Activated B cell treated with CpG ODN at 0.5 μM for 24 hours (primary cell): ENCODE results near the gene HLA-DQB1. TPM values are rescaled to one million over a fixed set of nuclear protein-coding genes. Genes with fewer than 3 reads are reported as not detected.
"Not testable (repeated sequence)": the region's sequence is repeated elsewhere in the genome, so short reads cannot be mapped to it uniquely, and the experiment has no call there.

Experiments
- ATAC-seq: fragments of 200-7000 bp; cut with Tn5 transposase; one replicate; pipeline ENCODE4 v1.10.0; 2021; ENCODE audit warnings: low read depth, mild to moderate bottlenecking, moderate library complexity
- CTCF ChIA-PET: fragments of 350-600 bp; sonication (Branson Sonifier 250); formaldehyde crosslinking; loops from one replicate; lab custom pipeline; 2021; ENCODE audit warnings: antibody characterized with exemption; lab: Charles Lee
- POLR2A ChIA-PET: fragments of 350-600 bp; sonication (Branson Sonifier 250); formaldehyde crosslinking; loops from one replicate; lab custom pipeline; 2021; ENCODE audit warnings: antibody characterized with exemption; lab: Charles Lee
- DNase-seq: peaks from one replicate; pipeline ENCODE4 v3.0.0; 2022
- H3K27ac Mint-ChIP-seq: one replicate; pipeline ENCODE4 v1.8.0; 2020; ENCODE audit warnings: mixed read lengths
- H3K27me3 Mint-ChIP-seq: one replicate; pipeline ENCODE4 v1.8.0; 2021; ENCODE audit warnings: mixed read lengths
- H3K36me3 Mint-ChIP-seq: one replicate; pipeline ENCODE4 v1.8.0; 2021; ENCODE audit warnings: low read depth, mixed read lengths
- H3K4me1 Mint-ChIP-seq: one replicate; pipeline ENCODE4 v1.8.0; 2021; ENCODE audit warnings: mixed read lengths
- H3K4me3 Mint-ChIP-seq: one replicate; pipeline ENCODE4 v1.8.0; 2020; ENCODE audit warnings: mild to moderate bottlenecking, mixed read lengths
- H3K9me3 Mint-ChIP-seq: one replicate; pipeline ENCODE4 v1.8.0; 2020; ENCODE audit warnings: mixed read lengths
- intact Hi-C: fragments of 100-400 bp; cut with micrococcal nuclease; formaldehyde crosslinking; loops from one replicate; pipeline ENCODE4 v1.15.1; 2024
- total RNA-seq: library from RNA; stranded (reverse); gene quantifications from 2 replicates; pipeline ENCODE4 v1.2.3, GENCODE V29; 2022
- TF ChIP-seq, protein P1 (sequence below): fragments of 200-600 bp; IDR thresholded peaks from one replicate; pipeline ENCODE4 v1.8.0; 2022; ENCODE audit warnings: antibody characterized with exemption, mild to moderate bottlenecking

Gene HLA-DQB1
- 262 and 310 TPM in 2 replicates for total RNA-seq

DNA sequence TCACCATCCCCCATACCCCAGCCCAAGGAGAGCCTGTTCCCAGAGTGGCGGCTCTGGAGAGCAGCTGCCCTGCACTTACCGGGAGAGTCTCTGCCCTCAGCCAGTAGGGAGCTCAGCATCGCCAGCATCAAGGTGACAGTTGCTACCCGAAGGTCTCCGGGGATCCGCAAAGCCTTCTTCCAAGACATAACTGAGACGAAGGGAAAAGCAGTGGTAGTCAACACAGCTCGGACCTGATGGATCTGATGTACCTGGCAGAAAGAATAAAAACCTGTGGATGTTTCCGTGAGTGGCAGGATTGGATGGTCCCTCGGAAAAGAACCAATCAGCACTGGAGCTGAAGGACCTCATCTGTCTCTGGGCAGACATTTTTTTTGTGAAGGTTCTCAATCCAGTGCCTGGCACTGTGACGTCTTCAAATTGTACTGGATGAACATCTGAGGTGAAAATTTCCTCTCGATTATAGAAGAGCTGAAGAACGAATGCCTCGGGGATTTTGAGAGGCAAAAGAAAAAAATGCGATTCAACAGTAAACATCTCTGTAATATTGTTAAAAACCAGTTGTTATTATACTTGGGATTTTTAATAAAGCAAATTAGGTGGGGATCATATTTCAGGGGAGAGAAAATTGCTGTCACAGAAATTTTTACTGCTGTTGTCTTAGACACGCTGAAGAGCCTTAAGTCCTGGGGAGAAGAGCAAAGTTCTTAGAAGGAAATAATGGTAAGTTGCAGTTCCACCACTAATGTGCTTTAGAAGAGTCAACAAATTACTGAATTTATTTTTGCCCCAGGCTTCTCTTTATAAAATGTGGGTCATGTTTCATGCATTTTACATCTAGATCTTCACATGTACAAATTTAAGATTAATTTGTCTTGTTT is at the start of gene HLA-DQB1:
TSS of gene HLA-DQB1 (minus strand) at position 238 of the 881 bp plus-strand sequence. CDS start at position 188, 50 bp downstream.
- Mint-ChIP-seq H3K27me3 (no peaks in the 10 kb centered on the region), H3K27ac (peak within 1 kb of the TSS; percentile 94), H3K9me3 (peaks cover 2% of the 10 kb centered on the region), H3K36me3 (peaks cover 40% of the 10 kb centered on the region), H3K4me3 (peak within 1 kb of the TSS; percentile 90), H3K4me1 (peaks cover 65% of the 10 kb centered on the region)
- ATAC-seq (peak; percentile 65), DNase-seq (no peak)
- intact Hi-C loops: loop anchor here (1.0 to 10.0 kb wide), 6 partner anchors 43 to 306 kb away; no protein-coding TSS in a partner anchor
- ChIA-PET CTCF (interaction anchor here (1.0 to 3.0 kb wide), 8 partner anchors 18 to 235 kb away, joined by 3 to 15 read pairs (median 6); partner anchors contain the start of gene HLA-DRA), POLR2A (interaction anchor here (0.6 to 6.9 kb wide), 29 partner anchors 12 to 305 kb away, joined by 3 to 387 read pairs (median 7); partner anchors contain the start of genes HLA-DQA1, HLA-DRA, HLA-DRB5 and PSMB8)
- TF ChIP-seq, protein P1, sequence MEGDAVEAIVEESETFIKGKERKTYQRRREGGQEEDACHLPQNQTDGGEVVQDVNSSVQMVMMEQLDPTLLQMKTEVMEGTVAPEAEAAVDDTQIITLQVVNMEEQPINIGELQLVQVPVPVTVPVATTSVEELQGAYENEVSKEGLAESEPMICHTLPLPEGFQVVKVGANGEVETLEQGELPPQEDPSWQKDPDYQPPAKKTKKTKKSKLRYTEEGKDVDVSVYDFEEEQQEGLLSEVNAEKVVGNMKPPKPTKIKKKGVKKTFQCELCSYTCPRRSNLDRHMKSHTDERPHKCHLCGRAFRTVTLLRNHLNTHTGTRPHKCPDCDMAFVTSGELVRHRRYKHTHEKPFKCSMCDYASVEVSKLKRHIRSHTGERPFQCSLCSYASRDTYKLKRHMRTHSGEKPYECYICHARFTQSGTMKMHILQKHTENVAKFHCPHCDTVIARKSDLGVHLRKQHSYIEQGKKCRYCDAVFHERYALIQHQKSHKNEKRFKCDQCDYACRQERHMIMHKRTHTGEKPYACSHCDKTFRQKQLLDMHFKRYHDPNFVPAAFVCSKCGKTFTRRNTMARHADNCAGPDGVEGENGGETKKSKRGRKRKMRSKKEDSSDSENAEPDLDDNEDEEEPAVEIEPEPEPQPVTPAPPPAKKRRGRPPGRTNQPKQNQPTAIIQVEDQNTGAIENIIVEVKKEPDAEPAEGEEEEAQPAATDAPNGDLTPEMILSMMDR: no peak

DNA sequence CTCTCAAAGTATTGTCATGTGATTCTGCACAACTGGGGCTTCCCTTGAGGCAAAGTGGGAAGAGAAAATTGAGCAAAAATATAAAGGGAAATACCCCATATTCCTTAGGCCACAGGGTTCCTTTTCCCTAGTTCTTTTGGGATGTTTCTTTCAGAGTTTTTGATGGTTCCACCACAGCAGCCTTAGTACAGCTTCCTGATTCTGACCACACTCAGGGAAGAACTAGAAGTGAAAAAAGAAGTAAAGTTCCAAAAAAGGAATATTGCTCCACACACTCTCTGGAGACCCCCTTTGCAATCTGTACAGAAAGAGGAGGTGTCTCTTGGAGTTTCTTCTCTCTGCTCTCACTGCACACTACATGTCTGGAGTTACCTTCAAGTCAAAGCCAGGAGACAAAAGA is 46.8 kb upstream of the HLA-DQB1 start:
- no peaks in the 10 kb centered on the region for H3K27me3 Mint-ChIP-seq
- DNase-seq (no peak), ATAC-seq (no peak)
- ChIA-PET CTCF (no interaction called here), POLR2A (no interaction called here)
- intact Hi-C loops: no loop called here
- no peaks in the 10 kb centered on the region for H3K9me3 Mint-ChIP-seq
- H3K27ac Mint-ChIP-seq: no peak overlapping the region
- H3K4me1 Mint-ChIP-seq: no peaks in the 10 kb centered on the region
- no peaks in the 10 kb centered on the region for H3K36me3 Mint-ChIP-seq
- no peak overlapping the region for H3K4me3 Mint-ChIP-seq
- TF ChIP-seq, protein P1: no peak

DNA sequence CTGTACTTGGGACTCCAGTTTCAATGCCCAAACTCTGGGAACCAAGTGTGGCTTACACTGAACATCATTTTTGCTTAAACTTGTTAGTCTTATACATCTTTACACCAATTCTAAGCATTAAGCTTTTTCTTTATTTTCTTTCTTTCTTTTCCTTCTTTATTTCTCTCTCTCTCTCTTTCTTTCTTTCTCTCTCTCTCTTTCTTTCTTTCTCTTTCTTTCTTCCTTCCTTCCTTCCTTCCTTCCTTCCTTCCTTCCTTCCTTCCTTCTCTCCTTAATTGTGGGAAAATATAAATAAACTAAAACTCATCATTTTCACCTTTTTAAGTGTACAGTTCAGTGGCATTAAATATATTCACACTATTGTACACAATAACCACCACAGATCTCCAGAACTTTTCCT is 43.2 kb upstream of the HLA-DQB1 start:
- CTCF ChIA-PET: no interaction called here
- no peaks in the 10 kb centered on the region for H3K36me3 Mint-ChIP-seq

DNA sequence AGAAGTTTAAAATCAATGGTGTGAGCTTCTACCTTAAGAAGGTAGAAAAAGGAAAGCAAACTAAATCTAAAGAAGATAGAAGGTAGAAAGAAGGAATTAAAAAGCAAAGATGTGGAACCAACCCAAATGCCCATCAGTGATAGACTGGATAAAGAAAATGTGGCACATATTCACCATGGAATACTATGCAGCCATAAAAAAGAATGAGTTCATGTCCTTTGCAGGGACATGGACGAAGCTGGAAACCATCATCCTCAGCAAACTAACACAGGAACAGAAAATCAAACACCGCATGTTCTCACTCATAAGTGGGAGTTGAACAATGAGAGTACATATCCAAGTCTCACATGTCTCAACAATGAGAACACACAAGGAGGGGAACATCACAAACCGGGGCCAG is 38.7 kb upstream of the HLA-DQB1 start:
- not testable (repeated sequence) for ATAC-seq

More for the DNA sequence above, 43.2 kb upstream of the HLA-DQB1 start:
- Mint-ChIP-seq H3K4me1 (peaks cover 3% of the 10 kb centered on the region), H3K27me3 (no peaks in the 10 kb centered on the region), H3K27ac (no peak overlapping the region), H3K9me3 (peaks cover 2% of the 10 kb centered on the region), H3K4me3 (no peak overlapping the region)
- POLR2A ChIA-PET: no interaction called here
- TF ChIP-seq, protein P1: no peak
- intact Hi-C loops: no loop called here
- ATAC-seq (no peak), DNase-seq (no peak)

DNA sequence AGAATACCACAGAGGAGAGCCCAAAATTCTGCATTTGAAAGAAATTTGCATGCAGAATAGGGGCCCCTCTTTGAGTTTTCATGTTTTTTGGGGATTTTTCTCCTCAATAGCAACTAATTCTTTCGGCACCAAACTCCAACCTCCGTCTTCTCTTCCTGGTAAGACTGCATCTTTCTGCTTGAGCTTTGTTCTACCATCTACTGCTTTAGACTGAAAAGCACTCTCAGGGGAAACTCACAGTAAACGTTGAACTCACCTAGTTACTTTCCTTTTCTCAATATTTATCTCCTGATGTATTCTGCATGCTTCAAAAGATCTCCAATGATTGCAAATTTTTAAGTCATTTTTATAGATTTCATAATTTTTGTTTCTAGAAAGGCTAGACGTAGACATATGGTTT is 36.9 kb upstream of the HLA-DQB1 start:
- peaks cover 2% of the 10 kb centered on the region for H3K9me3 Mint-ChIP-seq
- DNase-seq (no peak), ATAC-seq (no peak)
- H3K36me3 Mint-ChIP-seq: no peaks in the 10 kb centered on the region
- TF ChIP-seq, protein P1: no peak
- intact Hi-C loops: no loop called here
- H3K4me3 Mint-ChIP-seq: no peak overlapping the region
- CTCF ChIA-PET: interaction anchor here (0.8 to 2.7 kb wide), 5 partner anchors 79 to 458 kb away, joined by 3 to 16 read pairs (median 3); no protein-coding TSS in a partner anchor
- no peak overlapping the region for H3K27ac Mint-ChIP-seq
- H3K4me1 Mint-ChIP-seq: peaks cover 20% of the 10 kb centered on the region
- POLR2A ChIA-PET: interaction anchor here (0.8 to 0.9 kb wide), 2 partner anchors 58 to 65 kb away, joined by 3 to 4 read pairs; no protein-coding TSS in a partner anchor
- H3K27me3 Mint-ChIP-seq: no peaks in the 10 kb centered on the region

More for the DNA sequence above, 38.7 kb upstream of the HLA-DQB1 start:
- CTCF ChIA-PET: interaction anchor here (2.1 kb wide), 1 partner anchor 81 kb away, joined by 5 read pairs; no protein-coding TSS in a partner anchor
- POLR2A ChIA-PET, H3K36me3 Mint-ChIP-seq, H3K27me3 Mint-ChIP-seq, H3K27ac Mint-ChIP-seq, H3K9me3 Mint-ChIP-seq, H3K4me3 Mint-ChIP-seq, DNase-seq, intact Hi-C loops: not testable (repeated sequence)
- H3K4me1 Mint-ChIP-seq: peaks cover 14% of the 10 kb centered on the region
